Thoracic aorta (tissue), 2 donors: ENCODE data around the gene NUP88. TPM values are rescaled to one million over a fixed set of nuclear protein-coding genes. Genes with fewer than 3 reads are reported as not detected.

Experiments
- ATAC-seq: fragments of 150-250 bp; one replicate; pipeline ENCODE4 v1.8.0; 2017; ENCODE audit warnings: low read depth; ENCODE audit not compliant: insufficient number of reproducible peaks, low FRiP score
- DNase-seq: peaks from one replicate; pipeline ENCODE4 v3.0.0-alpha.2; 2020; ENCODE audit warnings: low spot score
- H3K27ac ChIP-seq, 2 donors: fragments of 200-600 bp; sonication (generic); 1 replicate in 1 of 2; 2 replicates in 1 of 2; pipeline ENCODE4 v1.5.1; 2016; ENCODE audit warnings: mild to moderate bottlenecking in 2 of 2, moderate library complexity in 2 of 2
- H3K27me3 ChIP-seq: fragments of 200-600 bp; sonication (generic); replicated peaks from 2 replicates; pipeline ENCODE4 v1.6.0; 2016; ENCODE audit warnings: mild to moderate bottlenecking; ENCODE audit not compliant: insufficient read depth
- H3K36me3 ChIP-seq: fragments of 200-600 bp; sonication (generic); one replicate; pipeline ENCODE4 v1.5.1; 2016
- H3K4me1 ChIP-seq, 2 donors: fragments of 200-600 bp; sonication (generic); 1 replicate in 1 of 2; 2 replicates in 1 of 2; pipeline versions ENCODE4 v1.5.1 to v1.6.0; 2016; ENCODE audit warnings: low read depth in 2 of 2, mild to moderate bottlenecking in 1 of 2; ENCODE audit not compliant: control insufficient read depth in 1 of 2
- H3K4me3 ChIP-seq: fragments of 200-600 bp; sonication (generic); 2 replicates; pipeline ENCODE4 v1.5.1; 2016; ENCODE audit warnings: mild to moderate bottlenecking
- H3K9me3 ChIP-seq: fragments of 200-600 bp; sonication (generic); 2 replicates; pipeline ENCODE4 v1.5.1; 2016
- CTCF ChIP-seq: fragments of 200-600 bp; sonication (generic); IDR thresholded peaks from one replicate; pipeline ENCODE4 v1.5.1; 2019; ENCODE audit warnings: antibody characterized with exemption
- total RNA-seq, 2 donors: library from RNA; depleted of rRNA; stranded (reverse); fragments of >200 nt; gene quantifications; one replicate each; pipeline versions ENCODE4 v1.1.0 to v1.2.3, GENCODE V29; 2016

NUP88 gene
- total RNA-seq, 2 donors from 2014 or later = 74.1 to 95.0 TPM

GRCh38 chr17:5365831-5366230 is 53.6 kb downstream of the NUP88 start:
- Histone ChIP-seq H3K4me3 (no peak overlapping the region), H3K27ac (no peak overlapping the region), H3K27me3 (no peaks in the 10 kb centered on the region), H3K9me3 (no peaks in the 10 kb centered on the region), H3K36me3 (peaks cover 29% of the 10 kb centered on the region), H3K4me1 (no peaks in the 10 kb centered on the region)
- no peak for TF ChIP-seq CTCF
- no peak for DNase-seq
- no peak for ATAC-seq

- H3K27ac ChIP-seq = no peak overlapping the region
Measured at GRCh38 chr17:5364696-5365095, 54.8 kb downstream of the NUP88 start.

GRCh38 chr17:5364156-5364555 is 55.3 kb downstream of the NUP88 start:
- peaks cover 21% of the 10 kb centered on the region for H3K36me3 ChIP-seq
- DNase-seq = no peak
- TF ChIP-seq CTCF = no peak
- peaks cover 0 to 9% of the 10 kb centered on the region in 2 donors for H3K4me1 ChIP-seq
- H3K4me3 ChIP-seq = no peak overlapping the region
- no peaks in the 10 kb centered on the region for H3K27me3 ChIP-seq
- peak overlapping the region in 1 of 2 donors; percentile 2 for H3K27ac ChIP-seq
- no peaks in the 10 kb centered on the region for H3K9me3 ChIP-seq
- ATAC-seq = no peak

More at GRCh38 chr17:5364696-5365095, 54.8 kb downstream of the NUP88 start:
- Histone ChIP-seq H3K4me3 (no peak overlapping the region), H3K27me3 (no peaks in the 10 kb centered on the region), H3K4me1 (peaks cover 0 to 4% of the 10 kb centered on the region in 2 donors), H3K36me3 (peaks cover 25% of the 10 kb centered on the region), H3K9me3 (no peaks in the 10 kb centered on the region)
- DNase-seq = no peak
- TF ChIP-seq CTCF = no peak
- no peak for ATAC-seq

GRCh38 chr17:5362162-5362811 is 57.2 kb downstream of the NUP88 start:
- Histone ChIP-seq H3K27me3 (no peaks in the 10 kb centered on the region), H3K36me3 (peaks cover 17% of the 10 kb centered on the region), H3K9me3 (no peaks in the 10 kb centered on the region), H3K4me1 (peaks cover 0 to 10% of the 10 kb centered on the region in 2 donors), H3K4me3 (no peak overlapping the region), H3K27ac (no peak overlapping the region)
- TF ChIP-seq CTCF = no peak
- DNase-seq (no peak), ATAC-seq (no peak)

GRCh38 chr17:5361426-5361825 is 58.0 kb downstream of the NUP88 start:
- peaks cover 17% of the 10 kb centered on the region for H3K36me3 ChIP-seq
- no peaks in the 10 kb centered on the region for H3K9me3 ChIP-seq
- H3K4me1 ChIP-seq = peaks cover 0 to 10% of the 10 kb centered on the region in 2 donors
- DNase-seq (no peak), ATAC-seq (no peak)
- no peak overlapping the region for H3K27ac ChIP-seq
- H3K4me3 ChIP-seq = no peak overlapping the region
- no peak for TF ChIP-seq CTCF
- H3K27me3 ChIP-seq = no peaks in the 10 kb centered on the region
